Subcutaneous abdominal adipose tissue (tissue), 5 donors: ENCODE results near the gene PLAAT5.
"Not testable (repeated sequence)": the region's sequence is repeated elsewhere in the genome, so short reads cannot be mapped to it uniquely, and the experiment has no call there.

ENCODE experiments used
- H3K27ac ChIP-seq: one replicate; pipeline ENCODE4 v1.7.0; 2013; ENCODE audit warnings: low read depth, mild to moderate bottlenecking, inconsistent platforms, low read length, moderate library complexity
- H3K27me3 ChIP-seq, 5 donors: one replicate each; pipeline ENCODE4 v1.7.0; 2013; ENCODE audit warnings: low read length in 5 of 5, inconsistent platforms in 1 of 5; ENCODE audit not compliant: control insufficient read depth in 5 of 5, insufficient read depth in 4 of 5
- H3K36me3 ChIP-seq, 5 donors: one replicate each; pipeline ENCODE4 v1.7.0; 2013; ENCODE audit warnings: low read length in 5 of 5; ENCODE audit not compliant: control insufficient read depth in 5 of 5, insufficient read depth in 5 of 5
- H3K4me1 ChIP-seq, 5 donors: one replicate each; pipeline ENCODE4 v1.7.0; 2013; ENCODE audit warnings: low read length in 5 of 5, mild to moderate bottlenecking in 3 of 5, moderate library complexity in 1 of 5; ENCODE audit not compliant: control insufficient read depth in 5 of 5, insufficient read depth in 5 of 5
- H3K4me3 ChIP-seq, 5 donors: one replicate each; pipeline ENCODE4 v1.7.0; 2013; ENCODE audit warnings: low read length in 5 of 5, low read depth in 1 of 5
- H3K9ac ChIP-seq, 5 donors: one replicate each; pipeline ENCODE4 v1.7.0; 2013; ENCODE audit warnings: low read length in 5 of 5, mild to moderate bottlenecking in 4 of 5, moderate library complexity in 3 of 5
- H3K9me3 ChIP-seq, 5 donors: one replicate each; pipeline ENCODE4 v1.7.0; 2013; ENCODE audit warnings: low read length in 5 of 5; ENCODE audit not compliant: control insufficient read depth in 5 of 5
- donor health status: healthy.
- donor health status: healthy.
- donor health status: healthy.
- donor health status: healthy.
- donor health status: healthy.

PLAAT5 gene

GRCh38 chr11:63490551-63491239 is at the start of gene PLAAT5:
Gene PLAAT5 (minus strand): TSS chr11:63491167. CDS start chr11:63491034, 133 bp downstream.
- peaks cover 0 to 72% (median 34%) of the 10 kb centered on the region in 5 donors for H3K4me1 ChIP-seq
- H3K27me3 ChIP-seq = no peaks in the 10 kb centered on the region
- H3K27ac ChIP-seq = peak within 1 kb of the TSS; percentile 87
- H3K36me3 ChIP-seq = peaks cover 0 to 9% (median 0%) of the 10 kb centered on the region in 5 donors
- peak within 1 kb of the TSS; percentile 66 to 82 (median 78) for H3K4me3 ChIP-seq
- H3K9me3 ChIP-seq = peaks cover 0 to 6% (median 2%) of the 10 kb centered on the region in 5 donors
- H3K9ac ChIP-seq = peak within 1 kb of the TSS; percentile 31 to 88 (median 75)

GRCh38 chr11:63537293-63538101 is 46.5 kb upstream of the PLAAT5 start:
- Histone ChIP-seq H3K27ac (peak overlapping the region; percentile 72), H3K27me3 (no peaks in the 10 kb centered on the region), H3K4me3 (peak overlapping the region; percentile 55 to 78 (median 72)), H3K4me1 (peaks cover 4 to 32% (median 23%) of the 10 kb centered on the region in 5 donors), H3K9me3 (no peaks in the 10 kb centered on the region), H3K36me3 (no peaks in the 10 kb centered on the region), H3K9ac (peak overlapping the region; percentile 6 to 87 (median 72))

GRCh38 chr11:63536669-63537292 is 45.8 kb upstream of the PLAAT5 start, which contains the start of gene PLAAT4:
Gene PLAAT4 (plus strand): TSS chr11:63536808. CDS start chr11:63536869, 61 bp downstream.
- Histone ChIP-seq H3K36me3 (no peaks in the 10 kb centered on the region), H3K27ac (peak within 1 kb of the TSS; percentile 72), H3K4me3 (peak within 1 kb of the TSS; percentile 55 to 78 (median 72)), H3K27me3 (no peaks in the 10 kb centered on the region), H3K9ac (peak within 1 kb of the TSS; percentile 53 to 93 (median 77)), H3K9me3 (no peaks in the 10 kb centered on the region), H3K4me1 (peaks cover 4 to 34% (median 26%) of the 10 kb centered on the region in 5 donors)

GRCh38 chr11:63535734-63536133 is 44.8 kb upstream of the PLAAT5 start:
- Histone ChIP-seq H3K4me1 (peaks cover 4 to 35% (median 28%) of the 10 kb centered on the region in 5 donors), H3K27ac (no peak overlapping the region), H3K4me3 (no peak overlapping the region), H3K9ac (no peak overlapping the region), H3K9me3 (no peaks in the 10 kb centered on the region), H3K27me3 (no peaks in the 10 kb centered on the region), H3K36me3 (no peaks in the 10 kb centered on the region)

GRCh38 chr11:63534895-63535461 is 44.0 kb upstream of the PLAAT5 start:
- peaks cover 4 to 35% (median 28%) of the 10 kb centered on the region in 5 donors for H3K4me1 ChIP-seq
- H3K9me3 ChIP-seq = no peaks in the 10 kb centered on the region
- H3K4me3 ChIP-seq = no peak overlapping the region
- H3K9ac ChIP-seq = no peak overlapping the region
- no peaks in the 10 kb centered on the region for H3K27me3 ChIP-seq
- H3K36me3 ChIP-seq = no peaks in the 10 kb centered on the region
- H3K27ac ChIP-seq = no peak overlapping the region

- Histone ChIP-seq H3K36me3 (no peaks in the 10 kb centered on the region), H3K9ac (no peak overlapping the region), H3K9me3 (no peaks in the 10 kb centered on the region), H3K4me3 (no peak overlapping the region), H3K27me3 (no peaks in the 10 kb centered on the region), H3K27ac (no peak overlapping the region), H3K4me1 (peaks cover 4 to 34% (median 28%) of the 10 kb centered on the region in 5 donors)
These were observed 43.1 kb upstream of the PLAAT5 start for GRCh38 chr11:63534076-63534475.

- Histone ChIP-seq H3K27ac (no peak overlapping the region), H3K27me3 (no peaks in the 10 kb centered on the region), H3K36me3 (no peaks in the 10 kb centered on the region), H3K4me3 (no peak overlapping the region), H3K9ac (no peak overlapping the region), H3K4me1 (peaks cover 4 to 24% (median 22%) of the 10 kb centered on the region in 5 donors), H3K9me3 (no peaks in the 10 kb centered on the region)
These were observed 42.0 kb upstream of the PLAAT5 start for GRCh38 chr11:63532799-63533475.

GRCh38 chr11:63532117-63532516 is 41.1 kb upstream of the PLAAT5 start:
- Histone ChIP-seq H3K9ac (no peak overlapping the region), H3K4me1 (peaks cover 0 to 16% (median 14%) of the 10 kb centered on the region in 5 donors), H3K4me3 (no peak overlapping the region), H3K27me3 (no peaks in the 10 kb centered on the region), H3K27ac (no peak overlapping the region), H3K36me3 (no peaks in the 10 kb centered on the region), H3K9me3 (no peaks in the 10 kb centered on the region)

GRCh38 chr11:63531074-63531792 is 40.3 kb upstream of the PLAAT5 start:
- H3K36me3 ChIP-seq, H3K27ac ChIP-seq, H3K27me3 ChIP-seq, H3K4me1 ChIP-seq, H3K9me3 ChIP-seq, H3K9ac ChIP-seq: not testable (repeated sequence)
- peak overlapping the region in 1 of 5 donors; percentile 11 for H3K4me3 ChIP-seq
